Smooth muscle cell (in vitro differentiated cells): ENCODE measurements around the gene DIDO1. TPM values are rescaled to one million over a fixed set of nuclear protein-coding genes. Genes with fewer than 3 reads are reported as not detected.

Experiments used
- DNase-seq: peaks from one replicate; lab custom pipeline; 2025; ENCODE audit not compliant: unreplicated experiment; lab: John Stamatoyannopoulos, UW
- H2AFZ ChIP-seq: fragments of 200-600 bp; sonication (generic); 2 replicates; pipeline ENCODE4 v1.6.0; 2016; ENCODE audit warnings: antibody characterized with exemption, low read depth, mild to moderate bottlenecking
- H3F3A ChIP-seq: fragments of 200-600 bp; sonication (generic); 2 replicates; pipeline ENCODE4 v1.6.0; 2017; ENCODE audit warnings: antibody characterized with exemption, low read depth
- H3K27ac ChIP-seq: fragments of 200-600 bp; sonication (generic); 2 replicates; pipeline ENCODE4 v1.5.1; 2016; ENCODE audit warnings: low read depth, mild to moderate bottlenecking
- H3K27me3 ChIP-seq: fragments of 200-600 bp; sonication (generic); 2 replicates; pipeline ENCODE4 v1.6.1; 2016; ENCODE audit warnings: low read depth, mild to moderate bottlenecking
- H3K36me3 ChIP-seq: fragments of 200-600 bp; sonication (generic); 2 replicates; pipeline ENCODE4 v1.5.1; 2016; ENCODE audit warnings: low read depth
- H3K4me1 ChIP-seq: fragments of 200-600 bp; sonication (generic); 2 replicates; pipeline ENCODE4 v1.5.1; 2016; ENCODE audit warnings: low read depth
- H3K4me2 ChIP-seq: fragments of 200-600 bp; sonication (generic); 2 replicates; pipeline ENCODE4 v1.6.0; 2016; ENCODE audit warnings: mild to moderate bottlenecking
- H3K4me3 ChIP-seq: fragments of 200-600 bp; sonication (generic); 2 replicates; pipeline ENCODE4 v1.5.1; 2016; ENCODE audit warnings: mild to moderate bottlenecking
- H3K79me2 ChIP-seq: fragments of 200-600 bp; sonication (generic); 2 replicates; pipeline ENCODE4 v1.6.0; 2016; ENCODE audit warnings: low read depth, mild to moderate bottlenecking
- H3K9ac ChIP-seq: fragments of 200-600 bp; sonication (generic); 2 replicates; pipeline ENCODE4 v1.6.0; 2016; ENCODE audit warnings: low read depth
- H3K9me3 ChIP-seq: fragments of 200-600 bp; sonication (generic); replicated peaks from 2 replicates; pipeline ENCODE4 v1.5.1; 2016; ENCODE audit warnings: low read depth
- H4K20me1 ChIP-seq: fragments of 200-600 bp; sonication (generic); 2 replicates; pipeline ENCODE4 v1.6.0; 2016; ENCODE audit warnings: low read depth
- CTCF ChIP-seq: fragments of 200-600 bp; sonication (generic); IDR thresholded peaks from 2 replicates; pipeline ENCODE4 v1.5.1; 2017; ENCODE audit warnings: borderline replicate concordance, mild to moderate bottlenecking, antibody characterized with exemption; ENCODE audit not compliant: insufficient read depth, poor library complexity, severe bottlenecking
- WGBS: methylation state at CpG from one replicate; pipeline ENCODE4 v1.1.7; 2016; ENCODE audit warnings: low lambda C conversion rate; 5-methylcytosine and 5-hydroxymethylcytosine counted together
- polyA plus RNA-seq: library from polyadenylated mRNA; unstranded; fragments of >200 nt; fragmentation: Nextera tagmentation; extraction: Ambion mirVana; gene quantifications from 2 replicates; pipeline ENCODE4 v1.2.1, GENCODE V29; 2016
- total RNA-seq: library from RNA; depleted of rRNA; stranded (reverse); fragments of >200 nt; gene quantifications from 2 replicates; pipeline ENCODE4 v1.2.3, GENCODE V29; 2014

DIDO1 gene
- total and polyA plus RNA-seq, 2 experiments from 2014 or later, result 16.0 to 25.8 TPM

DNA sequence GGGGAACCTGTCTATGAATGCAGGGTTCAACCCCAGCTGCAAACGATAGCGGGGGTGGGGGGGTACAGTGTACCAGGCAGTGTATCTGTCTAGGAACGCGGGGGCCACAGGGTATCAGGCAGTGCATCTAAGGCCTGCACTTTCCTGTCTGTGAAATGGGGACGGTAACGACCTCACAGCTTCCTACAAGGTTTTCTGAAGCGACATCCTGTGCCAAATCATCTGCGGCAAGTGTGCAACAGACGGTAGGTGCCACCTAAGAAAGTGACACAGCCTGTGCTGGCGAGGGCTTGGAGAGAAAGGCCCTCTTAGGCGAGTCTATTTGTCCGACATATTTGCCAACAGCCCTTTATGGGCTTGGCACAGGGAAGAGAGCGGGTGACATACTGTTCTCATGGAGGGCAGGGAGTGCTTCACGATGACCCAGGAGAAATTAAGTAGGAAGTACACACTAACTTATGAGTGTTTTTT lies 3.8 kb downstream of the DIDO1 start:
- peaks cover 98% of the 10 kb centered on the region for H3K79me2 ChIP-seq
- no peak for TF ChIP-seq CTCF
- no peak overlapping the region for H3K9ac ChIP-seq
- DNase-seq, result no peak
- H4K20me1 ChIP-seq, result peaks cover 88% of the 10 kb centered on the region
- H3K4me1 ChIP-seq, result peaks cover 41% of the 10 kb centered on the region
- H3K4me3 ChIP-seq, result no peak overlapping the region
- no peaks in the 10 kb centered on the region for H3K9me3 ChIP-seq
- H3K27me3 ChIP-seq, result no peaks in the 10 kb centered on the region
- peaks cover 10% of the 10 kb centered on the region for H3F3A ChIP-seq
- H3K27ac ChIP-seq, result peak overlapping the region; percentile 83
- H3K36me3 ChIP-seq, result no peaks in the 10 kb centered on the region
- H2AFZ ChIP-seq, result no peak overlapping the region
- H3K4me2 ChIP-seq, result no peak overlapping the region
- WGBS, result 91% methylated on average over 14 of the region's 14 CpGs

DNA sequence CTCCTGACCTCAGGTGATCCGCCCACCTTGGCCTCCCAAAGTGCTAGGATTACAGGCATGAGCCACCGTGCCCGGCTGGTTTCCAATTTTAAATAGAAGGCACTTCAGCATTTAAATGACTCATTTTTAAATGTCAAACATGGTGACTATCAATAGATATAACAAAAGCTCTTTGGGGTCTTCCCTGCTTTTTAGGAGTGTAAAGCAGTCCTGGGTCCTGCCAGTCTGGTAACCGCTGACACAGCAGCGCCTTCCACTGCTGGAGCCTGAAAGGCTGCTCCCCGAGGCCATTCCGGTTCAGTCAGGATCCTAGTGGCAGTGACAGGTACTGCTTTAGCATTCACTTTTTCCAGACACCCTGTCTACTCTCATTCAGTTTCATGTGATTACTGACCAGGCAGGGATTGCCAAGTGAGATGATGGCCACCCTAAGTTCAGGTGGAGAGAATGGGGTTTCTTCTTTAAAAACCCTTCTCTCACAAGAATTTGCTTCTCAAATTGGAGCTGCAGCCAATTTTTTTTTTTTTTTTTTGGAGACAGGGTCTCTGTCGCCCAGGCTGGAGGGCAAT lies 5.1 kb downstream of the DIDO1 start:
- H3K4me3 ChIP-seq, result no peak overlapping the region
- peaks cover 100% of the 10 kb centered on the region for H3K79me2 ChIP-seq
- peaks cover 44% of the 10 kb centered on the region for H3K4me1 ChIP-seq
- peak; percentile 48 for TF ChIP-seq CTCF
- no peak overlapping the region for H3K4me2 ChIP-seq
- no peaks in the 10 kb centered on the region for H3K27me3 ChIP-seq
- peaks cover 95% of the 10 kb centered on the region for H4K20me1 ChIP-seq
- peak overlapping the region; percentile 39 for H3K27ac ChIP-seq
- no peaks in the 10 kb centered on the region for H3K9me3 ChIP-seq
- H2AFZ ChIP-seq, result no peak overlapping the region
- no peak overlapping the region for H3K9ac ChIP-seq
- WGBS, result 40% methylated on average over 8 of the region's 8 CpGs
- no peak for DNase-seq
- peaks cover 10% of the 10 kb centered on the region for H3F3A ChIP-seq
- H3K36me3 ChIP-seq, result no peaks in the 10 kb centered on the region

- peaks cover 10% of the 10 kb centered on the region for H3F3A ChIP-seq
- no peaks in the 10 kb centered on the region for H3K36me3 ChIP-seq
- peaks cover 100% of the 10 kb centered on the region for H3K79me2 ChIP-seq
- 77% methylated on average over 10 of the region's 10 CpGs for WGBS
- no peaks in the 10 kb centered on the region for H3K9me3 ChIP-seq
- no peak for DNase-seq
- no peaks in the 10 kb centered on the region for H3K27me3 ChIP-seq
- H3K9ac ChIP-seq, result no peak overlapping the region
- H3K4me3 ChIP-seq, result no peak overlapping the region
- H3K27ac ChIP-seq, result no peak overlapping the region
- peaks cover 53% of the 10 kb centered on the region for H3K4me1 ChIP-seq
- no peak for TF ChIP-seq CTCF
- H4K20me1 ChIP-seq, result peaks cover 100% of the 10 kb centered on the region
- no peak overlapping the region for H2AFZ ChIP-seq
- no peak overlapping the region for H3K4me2 ChIP-seq
These were observed 6.2 kb downstream of the DIDO1 start for GRCh38 chr20:62920039-62920645.

DNA sequence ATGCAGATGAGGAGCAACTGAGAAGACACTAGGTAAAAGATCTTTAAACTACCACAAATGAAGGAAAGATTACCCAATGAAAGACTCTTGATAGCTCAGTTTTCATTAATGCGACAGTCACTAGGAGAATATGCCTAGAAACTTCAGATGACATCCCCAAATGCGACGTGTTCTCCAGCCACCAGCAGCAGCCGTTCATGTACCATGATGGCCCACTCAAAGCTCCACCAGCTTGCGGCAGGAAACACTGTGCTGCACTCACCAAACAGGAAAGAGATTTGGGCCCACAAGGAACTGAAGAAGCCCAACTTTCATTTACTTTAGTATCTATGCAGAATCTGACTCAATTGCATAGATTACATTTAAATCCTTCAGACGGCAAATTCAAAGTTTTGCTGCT lies 7.5 kb downstream of the DIDO1 start:
- Histone ChIP-seq H4K20me1 (peaks cover 100% of the 10 kb centered on the region), H3K4me1 (peaks cover 50% of the 10 kb centered on the region), H2AFZ (no peak overlapping the region), H3K9ac (no peak overlapping the region), H3K27ac (no peak overlapping the region), H3K9me3 (no peaks in the 10 kb centered on the region), H3K4me3 (no peak overlapping the region), H3K27me3 (no peaks in the 10 kb centered on the region), H3K36me3 (no peaks in the 10 kb centered on the region), H3F3A (peaks cover 5% of the 10 kb centered on the region), H3K4me2 (no peak overlapping the region), H3K79me2 (peaks cover 100% of the 10 kb centered on the region)
- no peak for DNase-seq
- 82% methylated on average over 6 of the region's 6 CpGs for WGBS
- TF ChIP-seq CTCF, result no peak
